Mesenchymal stem cell (in vitro differentiated cells and primary cell): ENCODE results near the gene GPR42.

Experiments
- DNase-seq: peaks from one replicate; pipeline ENCODE4 v3.0.0-alpha.2; 2013
- H2AFZ ChIP-seq: one replicate; pipeline ENCODE4 v1.6.1; 2013; ENCODE audit warnings: low read depth, mild to moderate bottlenecking, control low read depth, inconsistent platforms, low read length, moderate library complexity
- H2AK5ac ChIP-seq: 2 replicates; pipeline ENCODE4 v1.6.1; 2013; ENCODE audit warnings: low read length, moderate library complexity, mild to moderate bottlenecking, inconsistent platforms; ENCODE audit not compliant: severe bottlenecking
- H2BK120ac ChIP-seq: one replicate; pipeline ENCODE4 v1.6.1; 2013; ENCODE audit warnings: low read depth, mild to moderate bottlenecking, inconsistent platforms, low read length, moderate library complexity
- H2BK12ac ChIP-seq, 2 experiments: one replicate each; pipeline ENCODE4 v1.6.1; 2013; ENCODE audit warnings: inconsistent platforms in 2 of 2, low read length in 2 of 2, mild to moderate bottlenecking in 2 of 2, moderate library complexity in 2 of 2, control low read depth in 1 of 2
- H2BK15ac ChIP-seq: one replicate; pipeline ENCODE4 v1.6.1; 2013; ENCODE audit warnings: mild to moderate bottlenecking, low read depth, inconsistent platforms; ENCODE audit not compliant: poor library complexity, severe bottlenecking
- H2BK5ac ChIP-seq: 2 replicates; pipeline ENCODE4 v1.6.1; 2013; ENCODE audit warnings: low read depth, mild to moderate bottlenecking, low read length, control low read depth, inconsistent platforms; ENCODE audit not compliant: poor library complexity, severe bottlenecking
- H3K14ac ChIP-seq, 2 experiments: one replicate each; pipeline ENCODE4 v1.6.1; 2013; ENCODE audit warnings: inconsistent platforms in 2 of 2, low read length in 2 of 2, control low read depth in 1 of 2, mild to moderate bottlenecking in 1 of 2, moderate library complexity in 1 of 2
- H3K18ac ChIP-seq, 2 experiments: one replicate each; pipeline ENCODE4 v1.6.1; 2013; ENCODE audit warnings: inconsistent platforms in 2 of 2, low read length in 2 of 2, control low read depth in 1 of 2, low read depth in 1 of 2, mild to moderate bottlenecking in 1 of 2
- H3K23ac ChIP-seq, 2 experiments: one replicate each; pipeline ENCODE4 v1.6.1; 2013; ENCODE audit warnings: inconsistent platforms in 2 of 2, low read length in 2 of 2, mild to moderate bottlenecking in 2 of 2, moderate library complexity in 2 of 2, control low read depth in 1 of 2
- H3K27ac ChIP-seq: 2 replicates; pipeline ENCODE4 v1.5.1; 2013; ENCODE audit warnings: mild to moderate bottlenecking, moderate library complexity, low read length, control low read depth, inconsistent platforms; ENCODE audit not compliant: poor library complexity, severe bottlenecking
- H3K27me3 ChIP-seq, 2 experiments: 2 replicates each; pipeline versions ENCODE4 v1.6.1 to v1.7.0; 2013; ENCODE audit warnings: low read length in 2 of 2, mild to moderate bottlenecking in 2 of 2, moderate library complexity in 2 of 2, control low read depth in 1 of 2, inconsistent platforms in 1 of 2; ENCODE audit not compliant: control insufficient read depth in 1 of 2, insufficient read depth in 1 of 2
- H3K36me3 ChIP-seq, 2 experiments: 2 replicates each; pipeline versions ENCODE4 v1.6.1 to v1.7.0; 2013; ENCODE audit warnings: low read length in 2 of 2, control low read depth in 1 of 2, inconsistent platforms in 1 of 2, low read depth in 1 of 2, mild to moderate bottlenecking in 1 of 2; ENCODE audit not compliant: insufficient read depth in 2 of 2, control insufficient read depth in 1 of 2
- H3K4ac ChIP-seq, 2 experiments: one replicate each; pipeline ENCODE4 v1.6.1; 2013; ENCODE audit warnings: inconsistent platforms in 2 of 2, low read length in 2 of 2, mild to moderate bottlenecking in 2 of 2, moderate library complexity in 2 of 2, control low read depth in 1 of 2, low read depth in 1 of 2
- H3K4me1 ChIP-seq: 2 replicates; pipeline ENCODE4 v1.6.1; 2013; ENCODE audit warnings: low read depth, low read length, control low read depth; ENCODE audit not compliant: control insufficient read depth, insufficient read depth
- H3K4me2 ChIP-seq: 2 replicates; pipeline ENCODE4 v1.6.1; 2013; ENCODE audit warnings: low read length, mild to moderate bottlenecking, inconsistent platforms; ENCODE audit not compliant: poor library complexity, severe bottlenecking
- H3K4me3 ChIP-seq, 2 experiments: 2 replicates each; pipeline versions ENCODE4 v1.5.1 to v1.7.0; 2013; ENCODE audit warnings: low read length in 2 of 2, mild to moderate bottlenecking in 2 of 2, control low read depth in 1 of 2, low read depth in 1 of 2; ENCODE audit not compliant: insufficient read depth in 1 of 2
- H3K79me1 ChIP-seq: replicated peaks from 2 replicates; pipeline ENCODE4 v1.6.1; 2013; ENCODE audit warnings: mild to moderate bottlenecking, control low read depth, low read length, inconsistent platforms; ENCODE audit not compliant: poor library complexity, severe bottlenecking
- H3K9ac ChIP-seq: 2 replicates; pipeline ENCODE4 v1.7.0; 2013; ENCODE audit warnings: mild to moderate bottlenecking, low read length, moderate library complexity
- H3K9me3 ChIP-seq: 2 replicates; pipeline ENCODE4 v1.7.0; 2013; ENCODE audit warnings: mild to moderate bottlenecking, low read length; ENCODE audit not compliant: control insufficient read depth
- H4K8ac ChIP-seq: one replicate; pipeline ENCODE4 v1.6.1; 2013; ENCODE audit warnings: inconsistent platforms, mild to moderate bottlenecking, low read length, moderate library complexity
- H4K91ac ChIP-seq: one replicate; pipeline ENCODE4 v1.6.1; 2013; ENCODE audit warnings: mild to moderate bottlenecking, low read length, inconsistent platforms
- WGBS: methylation state at CpG from one replicate; pipeline ENCODE4 v1.1.7; 2013; ENCODE audit warnings: mixed read lengths; 5-methylcytosine and 5-hydroxymethylcytosine counted together

GPR42 gene

DNA sequence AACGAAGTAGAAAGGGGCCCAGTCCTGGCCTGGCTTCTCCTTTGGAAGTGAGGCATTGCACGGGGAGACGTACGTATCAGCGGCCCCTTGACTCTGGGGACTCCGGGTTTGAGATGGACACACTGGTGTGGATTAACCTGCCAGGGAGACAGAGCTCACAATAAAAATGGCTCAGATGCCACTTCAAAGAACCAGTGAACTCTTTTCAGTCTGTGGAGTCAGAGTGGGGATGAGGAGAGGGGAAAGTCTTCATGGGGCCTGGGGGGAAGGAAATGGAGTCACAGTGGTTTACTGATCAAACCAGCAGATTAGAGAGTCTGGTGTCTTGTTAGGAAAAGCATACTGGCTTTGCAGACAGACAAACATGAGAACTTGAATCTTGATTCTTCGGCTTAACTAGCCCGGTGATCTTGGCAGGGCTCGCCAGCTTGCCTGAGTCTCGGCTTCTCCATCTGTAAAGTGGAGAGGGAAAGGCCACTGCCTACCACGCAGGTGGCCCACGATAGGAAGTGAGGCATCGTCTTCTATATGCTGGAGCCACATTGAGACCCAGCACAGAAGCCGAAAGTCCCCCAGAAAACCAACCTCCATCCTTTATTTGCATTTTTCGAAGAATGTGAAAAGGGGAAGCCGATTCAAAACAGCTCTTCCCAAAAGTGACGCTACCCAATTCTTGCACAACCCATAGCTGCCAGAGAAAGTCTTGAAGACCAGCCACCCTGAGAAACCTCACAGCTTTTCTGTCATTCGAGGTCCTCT is 23.5 kb upstream of the GPR42 start, which contains the start of gene FFAR1:
FFAR1 (plus strand) TSS at position 732 of the 759 bp plus-strand sequence. CDS start 3,650 bp downstream, outside the sequence.
- peaks cover 6 to 65% of the 10 kb centered on the region in 2 experiments for H3K27me3 ChIP-seq
- H3K79me1 ChIP-seq: no peaks in the 10 kb centered on the region
- no peak within 1 kb of the TSS for H3K27ac ChIP-seq
- no peaks in the 10 kb centered on the region for H3K36me3 ChIP-seq
- no peaks in the 10 kb centered on the region for H3K9me3 ChIP-seq
- no peak within 1 kb of the TSS for H3K18ac ChIP-seq
- H2BK120ac ChIP-seq: no peak within 1 kb of the TSS
- H3K4me2 ChIP-seq: no peak within 1 kb of the TSS
- no peaks in the 10 kb centered on the region for H3K4me1 ChIP-seq
- H4K91ac ChIP-seq: peak within 1 kb of the TSS; percentile 71
- H2BK12ac ChIP-seq: no peak within 1 kb of the TSS
- 82% methylated on average over 18 of the region's 18 CpGs for WGBS
- no peak within 1 kb of the TSS for H2BK5ac ChIP-seq
- no peak within 1 kb of the TSS for H3K4me3 ChIP-seq
- H2AFZ ChIP-seq: no peak within 1 kb of the TSS
- H2AK5ac ChIP-seq: no peak within 1 kb of the TSS
- H2BK15ac ChIP-seq: no peak within 1 kb of the TSS
- no peak within 1 kb of the TSS for H3K14ac ChIP-seq
- H4K8ac ChIP-seq: no peak within 1 kb of the TSS
- no peak within 1 kb of the TSS for H3K4ac ChIP-seq
- no peak for DNase-seq
- H3K9ac ChIP-seq: no peak within 1 kb of the TSS
- H3K23ac ChIP-seq: no peak within 1 kb of the TSS

DNA sequence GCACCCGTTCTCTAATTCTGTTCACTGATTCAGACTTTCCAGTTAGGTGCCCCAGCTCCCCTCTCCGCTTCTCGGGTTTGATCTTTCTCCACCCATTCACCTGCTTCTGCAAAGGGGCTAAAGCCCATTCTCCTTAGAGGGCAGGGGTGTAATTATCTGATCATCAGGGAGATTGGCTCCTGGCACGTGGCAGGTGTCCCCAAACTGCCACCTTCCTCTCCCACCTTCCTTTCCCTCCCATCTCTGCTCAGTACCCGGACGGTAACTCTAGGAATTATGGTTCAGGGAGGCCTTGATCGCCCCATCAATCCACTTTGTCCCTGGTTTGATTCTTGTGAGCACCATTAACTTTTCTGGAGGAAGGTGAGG is 23.0 kb upstream of the GPR42 start:
- Histone ChIP-seq H3K27me3 (peaks cover 6 to 63% of the 10 kb centered on the region in 2 experiments), H3K4ac (no peak overlapping the region), H2BK15ac (no peak overlapping the region), H2AK5ac (no peak overlapping the region), H3K18ac (no peak overlapping the region), H3K9ac (no peak overlapping the region), H3K4me2 (no peak overlapping the region), H2BK12ac (no peak overlapping the region), H2BK5ac (no peak overlapping the region), H3K9me3 (no peaks in the 10 kb centered on the region), H3K14ac (no peak overlapping the region), H3K36me3 (no peaks in the 10 kb centered on the region), H4K8ac (no peak overlapping the region), H3K4me1 (no peaks in the 10 kb centered on the region), H2AFZ (no peak overlapping the region), H3K27ac (no peak overlapping the region), H2BK120ac (no peak overlapping the region), H3K23ac (no peak overlapping the region), H3K4me3 (no peak overlapping the region), H3K79me1 (no peaks in the 10 kb centered on the region), H4K91ac (no peak overlapping the region)
- 82% methylated on average over 7 of the region's 7 CpGs for WGBS
- DNase-seq: no peak

DNA sequence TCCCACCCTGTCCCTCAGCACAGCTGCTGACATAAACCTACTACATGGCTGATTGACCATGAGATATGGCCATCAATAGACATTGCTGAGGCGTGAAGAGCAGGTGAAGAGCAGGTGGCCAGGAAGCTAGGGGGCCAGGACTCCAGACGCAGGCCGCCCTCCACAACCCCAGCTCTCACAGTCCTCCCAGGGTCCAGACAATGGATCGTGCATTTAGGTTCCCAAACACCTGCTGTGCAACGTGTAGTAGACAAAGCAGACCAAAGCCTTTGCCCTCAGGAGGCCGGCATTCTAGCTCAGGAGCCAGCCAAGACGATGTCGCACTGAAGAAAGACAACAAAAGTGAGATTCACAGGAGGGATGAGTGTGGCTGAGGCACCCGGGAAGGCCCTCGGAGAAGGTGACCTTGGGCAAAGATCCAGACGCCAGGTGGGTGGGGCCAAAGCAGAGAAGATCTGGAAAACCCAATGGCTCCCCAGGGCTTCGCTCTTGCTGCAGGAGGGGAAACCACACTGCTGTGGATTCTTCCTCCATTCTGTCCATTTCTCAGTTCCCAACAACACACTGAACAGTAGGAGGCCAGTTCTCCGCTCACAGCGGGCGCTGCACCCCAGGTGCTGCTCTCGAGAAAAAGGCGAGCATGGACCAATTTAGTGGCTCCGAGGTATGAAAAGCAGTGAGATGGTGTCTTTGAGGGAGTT is 21.8 kb upstream of the GPR42 start:
- no peak overlapping the region for H2AK5ac ChIP-seq
- no peaks in the 10 kb centered on the region for H3K36me3 ChIP-seq
- no peak overlapping the region for H3K9ac ChIP-seq
- H3K14ac ChIP-seq: no peak overlapping the region
- H4K8ac ChIP-seq: no peak overlapping the region
- no peak overlapping the region for H3K23ac ChIP-seq
- no peak overlapping the region for H2BK12ac ChIP-seq
- no peak overlapping the region for H2AFZ ChIP-seq
- H2BK5ac ChIP-seq: no peak overlapping the region
- no peak overlapping the region for H2BK120ac ChIP-seq
- H3K4ac ChIP-seq: no peak overlapping the region
- peak overlapping the region; percentile 71 for H4K91ac ChIP-seq
- H3K27me3 ChIP-seq: peaks cover 6 to 64% of the 10 kb centered on the region in 2 experiments
- DNase-seq: no peak
- no peaks in the 10 kb centered on the region for H3K4me1 ChIP-seq
- H3K4me3 ChIP-seq: no peak overlapping the region
- no peak overlapping the region for H3K18ac ChIP-seq
- no peak overlapping the region for H2BK15ac ChIP-seq
- H3K27ac ChIP-seq: no peak overlapping the region
- H3K79me1 ChIP-seq: no peaks in the 10 kb centered on the region
- no peaks in the 10 kb centered on the region for H3K9me3 ChIP-seq
- 78% methylated on average over 17 of the region's 18 CpGs for WGBS
- H3K4me2 ChIP-seq: no peak overlapping the region
